Rectal smooth muscle tissue (tissue), 1 donor: ENCODE results near the gene HNRNPAB.
"Not testable (repeated sequence)": the region's sequence is repeated elsewhere in the genome, so short reads cannot be mapped to it uniquely, and the experiment has no call there.

Experiments used
- H3K27ac ChIP-seq: one replicate; pipeline ENCODE4 v1.7.0; 2013; ENCODE audit warnings: low read depth, low read length, inconsistent platforms
- H3K27me3 ChIP-seq: one replicate; pipeline ENCODE4 v1.7.0; 2013; ENCODE audit warnings: low read length; ENCODE audit not compliant: control insufficient read depth, insufficient read depth
- H3K36me3 ChIP-seq: one replicate; pipeline ENCODE4 v1.7.0; 2013; ENCODE audit warnings: low read length; ENCODE audit not compliant: control insufficient read depth, insufficient read depth
- H3K4me1 ChIP-seq: one replicate; pipeline ENCODE4 v1.7.0; 2013; ENCODE audit warnings: low read length; ENCODE audit not compliant: control insufficient read depth, insufficient read depth
- H3K4me3 ChIP-seq: one replicate; pipeline ENCODE4 v1.7.0; 2013; ENCODE audit warnings: low read length
- H3K9ac ChIP-seq: one replicate; pipeline ENCODE4 v1.7.0; 2013; ENCODE audit warnings: low read length

HNRNPAB gene

DNA sequence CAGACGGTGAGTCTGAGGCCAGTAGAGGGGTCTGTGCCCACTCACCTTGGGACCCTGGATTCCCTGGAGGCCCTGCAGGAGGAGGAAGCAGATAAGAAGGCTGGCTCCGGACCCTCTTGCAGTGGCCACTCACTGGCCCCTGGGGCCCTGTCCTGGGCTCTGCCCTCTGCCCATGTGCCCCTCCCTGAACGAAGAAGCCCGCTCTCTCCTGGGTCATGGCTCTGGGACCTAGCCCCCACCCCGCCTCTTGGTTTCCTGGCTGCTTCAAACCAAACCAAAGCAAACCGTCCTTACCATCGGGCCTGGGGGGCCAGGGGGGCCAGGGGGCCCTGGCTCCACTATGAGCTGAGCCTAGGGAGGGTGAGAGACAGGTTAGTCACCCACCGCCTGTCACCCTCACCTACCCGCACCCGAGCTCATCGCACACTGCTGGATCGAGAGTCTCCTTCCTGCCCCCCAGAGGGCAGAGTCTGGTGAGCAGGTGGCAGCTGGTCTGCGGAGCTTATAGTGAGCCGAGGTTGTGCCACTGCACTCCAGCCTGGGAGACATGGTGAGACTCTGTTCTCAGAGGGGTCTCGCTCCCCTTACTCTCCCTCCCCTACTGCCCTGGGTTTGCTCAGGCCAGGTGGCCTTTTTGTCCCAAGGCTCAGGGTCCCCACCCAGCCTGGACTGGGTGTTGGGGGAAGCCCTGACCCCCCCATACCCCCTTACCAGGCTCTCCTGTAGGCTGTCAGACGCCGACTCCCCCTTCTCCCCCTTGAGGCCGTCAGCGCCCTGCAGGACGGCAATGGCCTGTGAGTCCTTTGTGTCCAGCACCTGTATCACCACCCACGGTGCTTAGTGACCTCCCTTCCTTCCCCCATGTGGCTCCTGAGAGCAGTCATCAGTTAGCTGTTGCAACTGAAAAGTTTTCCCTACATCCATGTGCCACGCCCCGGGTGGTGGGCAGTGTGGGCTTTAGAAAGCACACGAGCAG is 43.4 kb downstream of the HNRNPAB start:
- Histone ChIP-seq H3K4me3 (no peak overlapping the region), H3K27me3 (no peaks in the 10 kb centered on the region), H3K4me1 (no peaks in the 10 kb centered on the region), H3K27ac (no peak overlapping the region), H3K9ac (no peak overlapping the region), H3K36me3 (no peaks in the 10 kb centered on the region)

DNA sequence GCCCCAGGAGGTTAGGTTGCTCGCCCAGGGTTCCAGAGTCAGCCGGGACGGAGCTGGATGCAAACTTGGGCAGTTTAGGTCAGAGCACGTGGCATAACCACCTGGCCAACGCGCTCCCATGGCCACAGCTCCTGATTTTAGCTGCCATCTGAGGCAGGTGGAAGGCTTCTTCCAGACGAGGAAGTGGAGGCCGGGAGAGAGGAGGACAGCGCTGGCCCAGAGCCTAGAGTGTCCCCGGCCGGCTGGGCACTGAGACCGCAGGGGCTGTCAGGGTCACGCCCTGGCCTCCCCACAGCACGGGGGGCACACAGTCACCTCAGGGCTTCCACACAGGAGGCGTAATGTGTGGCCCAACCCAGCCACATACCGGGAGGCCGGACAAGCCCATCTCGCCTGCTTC is 44.4 kb downstream of the HNRNPAB start:
- H3K4me1 ChIP-seq = no peaks in the 10 kb centered on the region
- no peak overlapping the region for H3K27ac ChIP-seq
- no peak overlapping the region for H3K9ac ChIP-seq
- H3K36me3 ChIP-seq = no peaks in the 10 kb centered on the region
- H3K4me3 ChIP-seq = no peak overlapping the region
- H3K27me3 ChIP-seq = no peaks in the 10 kb centered on the region

- Histone ChIP-seq H3K36me3 (no peaks in the 10 kb centered on the region), H3K4me3 (no peak overlapping the region), H3K27ac (no peak overlapping the region), H3K4me1 (no peaks in the 10 kb centered on the region), H3K27me3 (no peaks in the 10 kb centered on the region), H3K9ac (no peak overlapping the region)
These were observed 45.1 kb downstream of the HNRNPAB start for GRCh38 chr5:178249191-178249989.

DNA sequence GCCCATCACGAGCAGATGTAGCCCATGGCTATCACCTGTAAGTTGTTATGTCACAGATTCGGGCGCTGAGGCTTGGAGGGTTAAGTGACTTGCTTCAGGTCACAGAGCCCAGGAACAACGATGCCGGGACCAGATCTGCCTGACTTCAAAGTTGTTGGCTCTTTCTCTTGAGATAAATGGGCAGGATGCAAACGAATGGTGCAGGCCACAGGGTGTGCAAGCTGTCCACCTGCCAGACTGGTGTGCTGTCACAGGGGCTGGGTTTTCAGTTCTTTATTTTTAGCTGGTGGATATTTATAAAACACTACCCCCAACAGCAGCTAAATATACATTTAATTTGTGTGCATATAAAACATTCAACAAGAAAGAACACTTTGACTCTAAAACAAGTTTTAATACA is 45.9 kb downstream of the HNRNPAB start:
- Histone ChIP-seq H3K27me3 (no peaks in the 10 kb centered on the region), H3K27ac (no peak overlapping the region), H3K36me3 (no peaks in the 10 kb centered on the region), H3K4me3 (no peak overlapping the region), H3K4me1 (no peaks in the 10 kb centered on the region), H3K9ac (no peak overlapping the region)

GRCh38 chr5:178252258-178252657 is 47.9 kb downstream of the HNRNPAB start:
- Histone ChIP-seq H3K9ac (no peak overlapping the region), H3K4me1 (no peaks in the 10 kb centered on the region), H3K27me3 (no peaks in the 10 kb centered on the region), H3K27ac (no peak overlapping the region), H3K4me3 (no peak overlapping the region), H3K36me3 (no peaks in the 10 kb centered on the region)

DNA sequence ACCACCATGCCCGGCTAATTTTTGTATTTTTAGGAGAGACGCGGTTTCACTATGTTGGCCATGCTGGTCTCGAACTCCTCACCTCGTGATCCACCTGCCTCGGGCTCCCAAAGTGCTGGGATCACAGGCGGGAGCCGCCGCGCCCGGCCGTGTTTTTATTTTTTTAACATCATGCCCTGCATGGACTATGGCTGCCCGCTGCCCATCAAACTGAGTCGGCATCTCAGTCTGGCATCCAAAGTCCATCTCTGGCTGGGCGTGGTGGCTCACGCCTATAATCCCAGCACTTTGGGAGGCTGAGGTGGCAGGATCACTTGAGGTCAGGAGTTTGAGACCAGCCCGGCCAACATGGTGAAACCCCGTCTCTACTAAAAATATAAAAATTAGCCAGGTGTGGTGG is 49.3 kb downstream of the HNRNPAB start:
- not testable (repeated sequence) for H3K4me3 ChIP-seq, H3K9ac ChIP-seq, H3K4me1 ChIP-seq, H3K36me3 ChIP-seq, H3K27ac ChIP-seq, H3K27me3 ChIP-seq

DNA sequence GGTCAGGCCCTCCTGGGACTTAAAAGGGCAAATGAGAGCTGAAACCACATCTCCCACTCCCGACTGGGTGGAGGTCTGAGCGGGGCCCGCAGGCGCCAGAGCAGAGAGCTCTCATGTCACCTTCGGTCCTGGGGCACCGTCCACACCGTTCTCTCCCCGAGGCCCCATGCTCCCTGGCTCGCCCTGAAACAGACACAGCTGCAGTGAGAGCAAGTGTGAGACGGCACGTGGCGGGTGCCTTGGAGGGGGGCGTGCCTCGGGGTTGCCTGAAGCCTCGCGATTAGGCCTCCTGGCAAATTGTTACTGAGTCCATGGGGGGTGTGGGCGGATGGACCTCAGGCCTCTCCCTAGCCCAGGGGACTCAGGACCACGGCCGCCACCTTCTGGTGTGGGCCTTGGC is 52.4 kb downstream of the HNRNPAB start:
- no peaks in the 10 kb centered on the region for H3K4me1 ChIP-seq
- no peaks in the 10 kb centered on the region for H3K27me3 ChIP-seq
- H3K4me3 ChIP-seq = no peak overlapping the region
- H3K27ac ChIP-seq = no peak overlapping the region
- H3K36me3 ChIP-seq = no peaks in the 10 kb centered on the region
- no peak overlapping the region for H3K9ac ChIP-seq

- H3K27me3 ChIP-seq = no peaks in the 10 kb centered on the region
- H3K36me3 ChIP-seq = no peaks in the 10 kb centered on the region
These were observed 53.3 kb downstream of the HNRNPAB start for GRCh38 chr5:178257650-178258049.

DNA sequence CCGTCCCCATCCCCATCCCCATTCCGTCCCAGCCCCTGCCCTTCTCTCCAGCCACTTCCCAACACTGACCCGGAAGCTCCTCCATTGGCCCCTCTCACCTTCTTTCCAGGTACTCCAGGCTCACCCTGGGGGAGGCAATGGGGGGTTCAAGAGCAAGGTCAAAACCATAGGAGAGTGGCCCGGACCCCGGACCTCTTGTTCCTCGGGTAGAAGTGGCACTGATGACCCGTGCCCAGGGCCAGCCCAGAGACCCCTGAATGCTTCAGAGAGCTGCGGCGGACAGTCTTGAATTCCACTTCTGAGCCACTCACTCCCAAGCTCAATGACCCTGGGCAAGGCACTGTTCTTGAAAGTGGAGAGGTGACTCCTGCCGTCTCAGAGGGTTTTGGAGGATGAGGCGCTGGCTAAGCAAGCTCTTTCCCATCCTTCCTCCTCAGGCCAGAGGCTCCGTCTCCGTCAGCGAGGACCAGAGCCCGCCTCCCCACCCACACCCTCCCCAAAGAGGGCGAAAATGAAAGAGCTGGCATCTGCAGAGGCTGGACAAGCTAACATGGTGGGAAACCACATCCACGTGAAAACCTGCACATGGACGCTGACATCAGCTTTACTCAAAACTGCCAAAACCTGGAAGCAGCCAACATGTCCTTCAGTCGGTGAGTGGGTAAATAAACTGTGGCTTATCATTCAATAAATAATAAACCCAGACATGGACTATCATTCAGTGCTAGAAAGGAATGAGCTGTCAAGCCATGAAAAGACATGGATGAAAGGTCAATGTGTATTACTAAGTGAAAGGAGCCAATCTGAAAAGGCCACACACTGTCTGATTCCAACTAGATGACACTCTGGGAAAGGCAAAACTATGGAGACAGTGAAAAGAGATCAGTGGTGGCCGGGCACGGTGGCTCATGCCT is 55.5 kb downstream of the HNRNPAB start:
- H3K27me3 ChIP-seq = no peaks in the 10 kb centered on the region
- no peaks in the 10 kb centered on the region for H3K4me1 ChIP-seq
- no peak overlapping the region for H3K27ac ChIP-seq
- H3K36me3 ChIP-seq = no peaks in the 10 kb centered on the region
- H3K9ac ChIP-seq = no peak overlapping the region
- H3K4me3 ChIP-seq = no peak overlapping the region

More at GRCh38 chr5:178257650-178258049, 53.3 kb downstream of the HNRNPAB start:
- no peak overlapping the region for H3K9ac ChIP-seq
- H3K4me3 ChIP-seq = no peak overlapping the region
- no peaks in the 10 kb centered on the region for H3K4me1 ChIP-seq
- no peak overlapping the region for H3K27ac ChIP-seq
